HG02759 (cell line): ENCODE data around the gene RGMA.

ENCODE experiments used
- ATAC-seq: cut with Tn5 transposase; IDR thresholded peaks from one replicate; pipeline ENCODE4 v1.9.1; 2021; ENCODE audit warnings: mild to moderate bottlenecking, moderate library complexity; ENCODE audit not compliant: unreplicated experiment

Gene RGMA, protein sequence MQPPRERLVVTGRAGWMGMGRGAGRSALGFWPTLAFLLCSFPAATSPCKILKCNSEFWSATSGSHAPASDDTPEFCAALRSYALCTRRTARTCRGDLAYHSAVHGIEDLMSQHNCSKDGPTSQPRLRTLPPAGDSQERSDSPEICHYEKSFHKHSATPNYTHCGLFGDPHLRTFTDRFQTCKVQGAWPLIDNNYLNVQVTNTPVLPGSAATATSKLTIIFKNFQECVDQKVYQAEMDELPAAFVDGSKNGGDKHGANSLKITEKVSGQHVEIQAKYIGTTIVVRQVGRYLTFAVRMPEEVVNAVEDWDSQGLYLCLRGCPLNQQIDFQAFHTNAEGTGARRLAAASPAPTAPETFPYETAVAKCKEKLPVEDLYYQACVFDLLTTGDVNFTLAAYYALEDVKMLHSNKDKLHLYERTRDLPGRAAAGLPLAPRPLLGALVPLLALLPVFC

DNA sequence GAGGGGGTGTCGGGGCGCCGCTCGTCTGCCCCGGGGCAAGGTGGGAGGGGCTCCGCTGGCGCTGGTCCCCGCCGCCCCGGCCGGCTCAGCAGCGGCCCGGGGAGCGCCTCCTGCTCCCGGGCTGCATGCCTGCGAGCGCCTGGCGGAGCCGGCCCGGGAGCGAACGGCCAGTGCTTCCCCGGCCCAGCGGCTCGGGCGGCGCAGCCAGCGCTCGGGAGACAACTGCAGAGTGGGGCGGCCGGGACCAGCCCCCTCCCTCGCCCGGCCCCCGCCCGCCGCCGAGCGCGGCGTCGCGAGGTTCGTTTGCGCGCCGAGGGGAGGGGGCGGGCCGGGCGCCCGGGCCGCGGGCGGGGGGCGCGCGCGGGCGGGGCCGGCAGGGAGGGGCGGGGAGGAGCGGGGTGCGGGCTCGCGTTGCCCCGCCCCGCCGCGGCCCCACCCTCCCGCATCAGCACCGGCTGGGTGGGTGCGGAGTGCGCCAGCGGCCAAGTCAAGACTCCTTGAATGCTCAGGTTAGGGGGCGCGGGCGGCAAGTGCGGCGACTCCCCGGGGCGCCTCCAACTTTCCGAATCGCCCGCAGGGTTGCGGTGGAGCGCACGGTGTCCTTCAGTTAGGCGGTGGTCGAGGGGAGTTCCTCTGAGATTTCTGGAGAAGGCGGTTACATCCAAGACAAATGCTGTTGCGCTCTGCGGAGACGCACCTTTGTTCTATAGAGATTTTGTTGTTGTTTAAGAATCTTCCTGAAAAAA, at the start of gene RGMA:
TSS of gene RGMA (minus strand) at position 231 of the 746 bp plus-strand sequence. CDS start 279 bp downstream, outside the sequence.
- peak; percentile 28 for ATAC-seq

DNA sequence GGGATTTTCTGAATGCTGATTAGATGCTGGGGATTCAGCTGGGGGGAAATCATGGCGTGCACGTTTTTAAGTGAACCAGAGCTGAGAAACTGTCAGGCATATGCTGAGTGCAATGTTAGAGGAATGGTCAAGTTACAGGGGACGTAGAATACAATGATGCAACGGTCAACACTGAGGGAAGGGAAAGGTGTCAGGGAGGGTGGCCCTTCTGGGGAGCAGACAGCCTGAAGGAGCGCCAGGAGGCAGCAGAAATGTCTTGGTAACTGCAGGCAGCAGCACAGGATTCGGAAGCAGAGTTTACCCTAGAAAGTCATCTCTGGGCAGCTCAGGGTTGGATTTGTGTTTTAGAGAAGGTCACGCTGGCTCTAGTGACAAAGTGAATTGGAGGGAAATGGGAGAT, 47.6 kb upstream of the RGMA start:
- no peak for ATAC-seq

DNA sequence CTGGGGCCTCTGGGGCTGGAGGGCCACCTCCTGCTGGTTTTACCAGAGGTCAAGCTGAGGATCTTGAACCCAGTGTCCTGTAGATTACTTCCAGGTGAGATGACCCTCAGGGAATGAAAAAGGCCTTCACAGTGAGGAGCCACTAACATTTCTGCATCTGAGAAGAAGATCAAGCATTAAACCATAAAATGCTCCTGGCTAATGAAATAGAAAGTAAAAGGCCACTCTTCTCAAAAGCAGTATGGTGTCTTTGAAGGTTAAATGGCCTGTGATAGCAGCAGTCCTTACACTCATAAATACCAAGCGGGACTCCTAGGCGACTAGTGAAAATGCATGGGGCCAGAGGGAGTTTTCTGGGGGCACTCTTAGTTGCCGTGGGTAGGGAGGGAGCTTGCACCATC, 47.0 kb upstream of the RGMA start:
- ATAC-seq, result no peak

DNA sequence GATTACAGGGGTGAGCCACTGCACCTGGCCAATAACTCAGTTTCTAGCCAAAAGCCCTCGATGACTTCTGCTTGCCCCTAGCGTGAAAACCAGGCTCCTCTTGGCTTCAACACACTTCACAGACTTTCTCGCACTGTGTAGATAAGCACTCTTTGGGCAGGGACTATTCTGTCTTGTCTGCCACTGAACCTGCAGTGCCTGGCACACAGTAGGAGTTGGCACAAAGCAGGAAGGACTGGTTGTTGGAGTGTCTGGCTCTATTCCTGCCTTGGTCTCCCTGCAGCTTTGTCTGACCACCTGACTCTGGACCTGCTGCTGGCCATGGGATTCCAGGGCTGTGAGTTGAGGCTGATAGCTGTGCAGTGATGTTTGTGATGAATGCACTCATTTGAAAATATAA, 46.4 kb upstream of the RGMA start:
- ATAC-seq, result no peak

DNA sequence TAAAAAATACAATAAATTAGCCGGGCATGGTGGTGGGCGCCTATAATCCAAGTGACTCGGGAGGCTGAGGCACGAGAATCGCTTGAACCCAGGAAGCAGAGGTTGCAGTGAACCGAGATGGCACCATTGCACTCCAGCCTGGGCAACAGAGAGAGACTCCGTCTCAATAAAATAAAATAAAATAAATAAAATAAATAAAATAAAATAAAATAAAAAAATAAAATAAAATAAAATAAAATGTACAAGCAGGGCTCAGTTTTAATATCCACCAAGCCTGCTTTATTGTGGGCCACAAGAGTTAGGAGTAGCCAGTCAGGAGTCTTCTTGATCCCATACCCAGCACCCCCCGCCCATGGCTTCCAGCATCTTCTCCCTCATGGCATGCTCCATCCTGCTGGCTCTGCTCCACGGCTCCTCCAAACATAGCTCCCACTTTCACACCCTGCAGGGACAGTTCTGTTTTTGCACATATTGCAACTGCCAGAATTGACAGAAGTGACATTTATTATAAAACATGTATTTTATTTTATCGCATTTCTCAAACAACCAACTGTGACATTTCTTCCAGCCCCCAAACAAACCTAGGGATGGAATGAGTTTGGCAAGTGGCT, 42.6 kb upstream of the RGMA start:
- ATAC-seq, result no peak

DNA sequence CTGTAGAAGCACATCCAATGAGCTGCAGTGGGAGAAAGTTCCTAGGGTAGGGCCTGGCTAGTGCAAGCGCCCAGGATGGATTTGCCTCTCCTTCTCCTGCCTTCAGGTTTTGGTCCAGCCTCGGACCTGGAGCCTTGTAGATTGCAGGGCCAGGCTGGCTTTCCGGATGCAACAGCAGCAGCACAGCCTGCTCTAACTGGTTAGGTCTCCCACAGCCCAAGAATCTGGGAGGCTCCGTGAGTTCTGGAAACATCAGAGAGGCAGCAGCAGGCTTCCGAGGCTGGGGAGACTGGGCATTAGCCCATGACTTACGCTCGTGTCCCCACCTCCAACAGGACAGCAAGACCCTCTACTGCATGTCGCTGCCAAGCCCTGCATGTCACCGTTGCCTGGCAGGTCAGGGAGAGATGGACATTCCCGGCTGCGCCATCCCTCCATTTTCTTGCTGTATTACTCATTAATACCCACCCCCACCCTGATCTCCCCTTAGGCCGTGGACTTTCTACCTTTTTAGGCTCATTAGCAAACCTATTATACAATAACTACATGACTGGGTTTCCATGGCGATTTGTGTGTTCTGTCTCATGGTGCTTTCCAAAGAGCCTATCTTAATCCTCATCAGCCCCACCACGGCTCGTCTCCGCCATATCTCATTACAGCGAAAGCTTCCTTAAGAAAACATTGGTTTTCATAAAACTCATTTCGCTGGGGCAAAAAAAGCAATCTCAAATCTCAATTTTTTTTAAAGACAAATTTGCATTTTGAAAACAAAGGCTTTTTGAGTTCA, 40.9 kb upstream of the RGMA start:
- no peak for ATAC-seq

DNA sequence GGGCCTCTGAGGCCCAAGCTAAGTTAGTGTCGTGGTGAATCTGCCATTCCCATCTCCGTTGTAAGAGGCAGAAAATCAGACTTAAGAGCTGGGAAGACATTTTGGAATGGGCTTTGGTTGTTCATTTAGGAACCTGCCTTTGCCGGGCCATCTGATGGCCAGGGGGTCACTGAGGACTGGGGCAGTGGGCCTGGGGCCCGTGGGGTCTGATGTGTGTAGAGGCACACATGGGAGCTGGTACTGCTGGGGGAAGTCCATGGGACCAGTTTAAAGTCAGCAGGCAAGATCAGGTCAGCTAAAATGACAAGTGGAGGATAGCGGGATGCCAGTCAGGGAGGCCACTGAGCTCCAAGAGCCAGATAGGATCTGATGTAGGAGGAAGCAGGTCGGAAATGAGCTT, 38.3 kb upstream of the RGMA start:
- no peak for ATAC-seq

DNA sequence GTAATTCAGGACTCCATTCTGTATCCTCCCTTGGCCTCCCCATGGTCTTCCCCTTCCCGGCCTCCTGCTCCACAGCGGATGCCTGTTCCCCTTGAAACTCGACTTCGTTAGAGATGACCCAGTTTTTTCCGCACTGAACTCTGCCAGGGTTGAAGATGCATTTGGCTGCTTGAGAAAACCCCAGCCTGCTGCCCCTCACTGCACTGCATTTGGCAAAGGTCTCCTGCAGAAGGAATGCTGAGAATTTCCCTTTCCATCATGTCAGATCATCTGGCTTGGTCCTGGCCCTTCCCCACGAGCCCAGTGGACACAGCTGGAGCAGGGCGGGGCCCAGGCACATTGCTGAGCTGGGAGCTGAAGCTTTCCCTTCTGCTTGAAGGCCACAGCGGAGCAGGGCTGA, 37.6 kb upstream of the RGMA start:
- no peak for ATAC-seq

DNA sequence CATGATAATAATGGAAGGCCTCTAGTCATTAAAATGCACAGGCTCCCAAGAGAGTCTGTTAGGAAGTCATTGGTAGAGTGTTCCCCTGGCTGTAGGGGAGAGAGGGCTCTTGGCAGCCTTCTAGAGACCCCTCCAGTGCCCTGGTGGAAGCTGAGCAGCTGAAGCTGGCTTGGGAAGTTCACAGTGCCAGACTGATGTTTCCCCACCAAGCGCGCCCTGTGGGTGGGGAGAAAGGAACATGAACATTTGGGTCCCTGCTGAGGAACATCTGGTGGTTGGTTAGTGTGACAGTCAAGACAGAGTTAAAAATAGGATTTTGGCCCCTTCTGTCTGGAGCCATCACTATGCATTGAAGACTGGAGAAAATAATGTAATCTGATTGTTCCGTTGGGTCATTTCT, 37.1 kb upstream of the RGMA start:
- ATAC-seq, result no peak

DNA sequence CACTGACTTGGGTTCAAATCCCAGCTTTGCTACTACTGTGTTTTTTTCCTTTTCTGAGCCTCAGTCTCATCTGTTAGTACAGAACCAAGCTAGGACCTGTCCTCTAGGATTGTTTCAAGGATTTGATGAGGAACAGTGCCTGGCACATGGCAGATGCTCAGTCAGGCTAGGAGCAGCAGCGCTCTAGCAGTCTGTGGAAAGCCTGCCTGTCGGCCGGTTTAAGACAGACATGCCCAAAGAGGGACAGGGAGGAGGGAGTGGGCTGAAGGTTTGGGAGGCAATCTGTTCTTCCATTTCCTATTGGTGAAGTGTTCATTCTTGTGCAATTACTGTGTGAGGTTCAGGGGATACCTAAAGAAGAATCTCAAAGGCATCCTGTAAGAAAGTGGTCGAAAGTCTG, 35.1 kb upstream of the RGMA start:
- no peak for ATAC-seq

DNA sequence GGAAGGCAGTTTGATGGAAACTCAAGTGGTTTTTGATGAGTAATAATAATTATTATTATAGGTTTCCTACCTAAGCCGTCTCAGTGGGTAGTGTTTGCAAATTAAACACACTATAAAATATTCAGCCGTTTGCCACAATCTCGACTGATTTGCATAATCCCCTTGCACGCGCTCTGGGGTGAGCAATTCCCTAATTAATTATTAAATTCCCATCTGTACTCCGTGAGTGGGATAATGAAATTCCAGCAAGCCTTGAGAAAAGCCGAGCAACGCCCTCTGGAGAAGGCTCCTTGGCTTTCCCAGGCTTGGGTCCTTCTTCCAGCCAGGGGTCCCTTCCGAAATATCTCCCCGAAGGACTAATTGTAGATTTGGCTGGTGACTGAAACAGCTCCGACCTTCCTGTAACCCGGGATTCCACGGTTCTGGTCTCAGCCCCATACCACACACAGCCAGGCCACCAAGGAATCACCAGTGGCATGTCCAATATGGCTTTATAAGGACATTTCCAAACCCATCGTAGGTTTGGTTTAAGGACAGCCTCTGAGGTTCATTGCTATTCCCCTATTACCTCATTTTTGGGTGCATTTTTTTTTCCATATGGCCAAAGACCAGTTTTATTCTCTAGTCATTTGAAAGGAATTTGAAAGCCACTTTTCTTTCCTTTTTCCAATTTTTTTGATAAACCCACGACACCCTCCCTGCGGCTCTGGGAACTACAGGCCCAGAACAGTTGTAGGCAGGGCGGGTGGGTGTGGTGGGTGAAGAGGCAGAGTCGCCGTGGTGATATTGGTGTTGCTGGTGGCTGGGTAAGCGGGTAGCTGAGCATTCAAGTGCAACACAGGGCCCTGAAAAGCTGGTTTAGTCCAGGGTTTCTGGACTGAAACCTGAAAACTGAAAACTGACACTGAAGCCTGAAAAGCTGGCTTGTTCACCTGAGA, 33.2 kb upstream of the RGMA start:
- ATAC-seq, result no peak

DNA sequence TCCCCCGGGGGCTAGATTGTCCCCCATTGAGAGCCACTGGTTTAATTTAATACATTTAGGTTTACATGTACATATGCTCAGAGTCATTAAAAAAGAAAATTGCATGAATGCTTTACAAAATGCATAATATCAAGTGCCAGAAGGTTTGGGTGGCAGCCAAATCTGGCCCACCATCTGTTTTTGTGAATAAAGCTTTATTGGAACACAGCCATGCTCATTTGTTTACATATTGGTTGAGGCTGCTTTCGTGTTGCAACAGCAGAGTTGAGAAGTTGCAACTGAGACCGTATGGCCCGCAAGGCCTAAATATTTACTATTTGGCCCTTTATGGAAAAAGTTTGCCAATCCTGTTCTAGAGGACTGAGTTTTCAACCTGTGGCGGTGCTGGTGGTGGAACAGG, 32.1 kb upstream of the RGMA start:
- ATAC-seq, result no peak

DNA sequence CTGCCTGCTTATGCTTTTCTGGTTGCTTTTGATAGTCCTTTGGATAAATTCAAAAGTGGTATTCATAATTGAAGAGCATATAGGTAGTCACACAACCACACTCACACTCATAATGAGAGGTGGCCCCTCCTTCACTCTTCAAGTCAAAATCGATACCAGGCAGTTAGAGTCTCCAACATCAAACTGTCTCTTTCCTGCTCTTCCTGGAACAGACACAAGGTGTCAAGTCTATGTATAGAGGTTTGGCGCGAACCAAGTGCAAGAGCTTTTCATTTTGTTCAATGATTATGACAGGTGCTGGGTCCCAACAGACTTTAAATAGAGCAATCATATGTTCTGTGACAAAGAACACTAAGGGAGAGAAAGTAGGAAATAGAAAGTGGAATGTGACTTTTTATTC, 29.9 kb upstream of the RGMA start:
- ATAC-seq, result no peak

DNA sequence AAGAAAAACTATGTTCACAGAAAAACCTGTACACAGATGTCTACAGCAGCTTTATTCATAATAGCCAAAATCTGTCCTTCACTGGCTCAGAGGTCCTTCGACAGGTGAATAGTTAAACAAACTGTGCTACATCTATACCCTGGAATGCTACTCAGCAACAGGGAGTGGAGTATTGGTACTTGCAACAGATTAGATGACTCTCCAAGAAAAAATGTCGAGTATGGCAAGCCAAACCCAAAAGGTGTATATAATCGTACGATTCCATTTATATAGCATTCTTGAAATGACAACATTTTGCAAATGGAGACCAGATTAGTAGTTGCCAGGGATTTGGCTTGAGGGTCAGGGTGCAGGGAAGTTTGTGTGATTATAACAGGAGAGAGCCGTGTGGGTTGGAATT, 22.4 kb upstream of the RGMA start:
- ATAC-seq, result no peak

DNA sequence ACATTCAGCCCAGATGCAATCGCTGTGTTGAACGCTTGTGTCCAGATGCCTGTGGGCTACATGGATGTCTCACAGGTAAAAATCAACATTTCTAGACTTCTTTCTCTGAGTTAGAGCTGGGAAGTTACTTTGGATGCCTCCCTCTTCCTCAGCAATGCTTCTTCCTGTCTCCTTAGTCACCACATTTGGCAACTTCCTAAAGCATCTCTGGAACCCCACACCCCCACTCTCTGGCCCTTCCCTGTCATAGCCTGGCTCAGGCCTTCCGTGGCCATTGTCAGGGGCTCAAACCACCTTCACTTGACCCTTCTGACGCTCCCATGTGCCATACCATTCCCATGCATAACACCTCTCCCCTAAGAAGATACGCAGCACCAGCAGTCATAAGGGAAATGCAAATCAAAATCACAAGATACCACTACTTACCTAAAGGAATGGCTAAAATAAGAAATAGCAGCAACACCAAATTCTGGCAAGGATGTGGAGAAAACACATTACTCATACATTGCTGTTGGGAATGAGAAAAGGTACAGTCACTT, 21.6 kb upstream of the RGMA start:
- no peak for ATAC-seq

DNA sequence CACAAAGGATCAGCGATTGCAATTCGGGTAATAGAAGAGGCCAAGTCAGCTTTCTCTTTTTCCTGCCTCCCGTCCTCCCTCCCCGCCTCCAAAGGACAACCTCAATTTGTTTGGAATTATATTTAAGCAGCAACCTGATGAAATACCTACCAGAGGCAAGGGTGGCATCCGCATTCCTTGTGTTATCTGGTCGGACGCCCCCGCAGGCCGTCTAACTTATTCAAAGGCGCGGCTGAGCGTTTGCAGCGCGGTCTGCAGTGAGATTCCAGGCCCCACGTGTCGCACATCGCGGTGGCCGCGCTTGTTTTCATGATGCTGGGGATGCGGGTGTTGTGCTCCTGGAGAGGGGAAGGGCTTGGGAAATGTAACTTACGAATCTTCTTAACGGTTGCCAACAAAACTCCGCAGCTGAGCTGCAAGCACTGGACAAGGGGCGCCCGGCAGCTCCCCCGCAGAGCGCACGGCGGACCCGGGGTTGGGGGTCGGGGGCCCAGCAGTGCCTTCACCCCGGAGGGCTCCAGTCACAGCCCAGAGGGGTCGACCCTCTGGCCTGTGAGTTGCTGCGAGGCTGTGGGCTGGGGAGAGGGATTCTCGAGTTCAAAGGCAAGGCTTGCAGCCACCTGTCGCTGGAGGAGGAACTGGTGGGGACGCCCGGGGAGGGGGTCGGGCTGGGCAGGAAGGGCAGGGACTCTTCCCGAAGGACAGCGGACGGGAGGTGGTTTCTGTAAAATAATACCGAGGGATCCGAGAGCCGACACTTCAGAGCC, 20.5 kb upstream of the RGMA start:
- ATAC-seq, result no peak

DNA sequence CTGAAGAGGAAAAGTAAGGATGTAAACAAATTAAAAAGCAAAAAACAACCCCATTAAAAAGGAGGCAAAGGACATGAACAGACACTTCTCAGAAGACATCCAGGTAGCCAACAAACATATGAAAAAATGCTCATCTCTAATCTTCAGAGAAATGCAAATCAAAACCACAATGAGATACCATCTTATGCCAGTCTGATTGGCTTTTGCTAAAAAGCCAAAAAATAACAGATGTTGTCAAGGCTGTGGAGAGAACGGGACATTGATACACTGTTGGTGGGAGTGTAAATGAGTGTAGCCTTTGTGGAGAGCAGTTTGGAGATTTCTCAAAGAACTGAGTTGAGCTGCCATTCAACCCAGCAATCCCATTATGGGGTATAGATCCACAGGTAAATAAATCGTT, 18.6 kb upstream of the RGMA start:
- ATAC-seq, result no peak

DNA sequence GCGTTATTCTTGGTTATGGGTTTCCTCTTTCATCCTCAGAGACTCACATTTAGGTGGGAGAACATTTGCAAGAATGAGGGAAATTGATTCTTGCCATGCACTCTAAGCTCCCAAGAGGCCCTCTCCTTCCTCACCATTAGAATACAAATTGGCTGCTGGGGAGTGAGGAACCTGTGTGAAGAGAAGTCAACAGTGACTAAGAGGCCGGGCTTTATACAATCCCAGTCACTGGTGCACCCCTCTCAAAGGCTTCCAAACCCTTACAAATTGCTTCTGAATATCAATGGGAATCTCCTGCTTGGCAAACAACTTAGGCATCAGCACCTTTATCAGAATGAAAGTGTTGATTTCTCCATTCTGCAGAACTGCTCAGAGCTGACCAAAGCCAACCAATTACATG, 16.5 kb upstream of the RGMA start:
- no peak for ATAC-seq

DNA sequence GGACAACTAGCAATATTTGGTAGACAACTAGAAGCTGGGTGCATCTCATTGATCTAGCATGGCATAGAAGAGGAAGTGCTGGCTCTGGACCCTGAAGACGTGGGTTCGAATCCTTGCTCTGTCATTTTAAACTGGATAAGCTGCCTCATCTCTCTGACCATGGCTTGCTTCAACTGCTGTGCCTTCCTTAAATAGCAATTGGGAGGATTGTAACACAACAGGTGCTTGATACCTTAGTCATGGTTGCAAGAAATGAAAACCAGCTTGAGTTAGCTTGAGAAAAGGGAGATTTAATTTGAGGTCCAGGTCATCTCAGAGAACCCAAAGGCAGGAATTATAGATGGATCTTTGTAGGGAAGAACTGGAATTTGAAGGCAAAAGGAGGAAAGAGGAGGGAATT, 14.8 kb upstream of the RGMA start:
- ATAC-seq, result no peak
